GM19239 (cell line): ENCODE data around the gene USP3.

ENCODE experiments used
- DNase-seq: peaks from one replicate; pipeline ENCODE4 v3.0.0; 2011; ENCODE audit warnings: low spot score; ENCODE audit not compliant: insufficient read length
- FAIRE-seq: peaks from 2 replicates; lab custom pipeline; 2011; peaks lifted over from hg19 to GRCh38; lab: Jason Lieb, UNC

USP3 gene

GRCh38 chr15:63504247-63504978 is at the start of gene USP3:
USP3 (plus strand) TSS chr15:63504593; CDS start chr15:63504740, 147 bp downstream.
- DNase-seq (peak; percentile 44), FAIRE-seq (peak; percentile 40)

- DNase-seq (no peak), FAIRE-seq (no peak)
Observed at GRCh38 chr15:63456258-63456657, 48.1 kb upstream of the USP3 start.

- FAIRE-seq (no peak), DNase-seq (no peak)
Observed at GRCh38 chr15:63457379-63457778, 47.0 kb upstream of the USP3 start.

GRCh38 chr15:63458026-63458425 is 46.4 kb upstream of the USP3 start:
- FAIRE-seq (no peak), DNase-seq (no peak)

- no peak for DNase-seq
- FAIRE-seq, result no peak
Observed at GRCh38 chr15:63458794-63459395, 45.5 kb upstream of the USP3 start.

GRCh38 chr15:63460210-63461155 is 43.9 kb upstream of the USP3 start:
- FAIRE-seq (no peak), DNase-seq (no peak)

- DNase-seq (no peak), FAIRE-seq (no peak)
Observed at GRCh38 chr15:63461230-63461985, 43.0 kb upstream of the USP3 start.

GRCh38 chr15:63462088-63462487 is 42.3 kb upstream of the USP3 start:
- FAIRE-seq (no peak), DNase-seq (no peak)

GRCh38 chr15:63463036-63463435 is 41.4 kb upstream of the USP3 start:
- DNase-seq (no peak), FAIRE-seq (no peak)

GRCh38 chr15:63463793-63464192 is 40.6 kb upstream of the USP3 start:
- no peak for FAIRE-seq
- no peak for DNase-seq

- no peak for DNase-seq
- FAIRE-seq, result no peak
Observed at GRCh38 chr15:63465104-63465503, 39.3 kb upstream of the USP3 start.

- FAIRE-seq, result peak; percentile 98
- DNase-seq, result peak; percentile 67
Observed at GRCh38 chr15:63466378-63467192, 37.8 kb upstream of the USP3 start.

- FAIRE-seq, result no peak
Observed at GRCh38 chr15:63469190-63469589, 35.2 kb upstream of the USP3 start.

GRCh38 chr15:63469984-63470383 is 34.4 kb upstream of the USP3 start:
- FAIRE-seq (no peak), DNase-seq (no peak)

More at GRCh38 chr15:63469190-63469589, 35.2 kb upstream of the USP3 start:
- no peak for DNase-seq

GRCh38 chr15:63473007-63473748 is 31.2 kb upstream of the USP3 start:
- no peak for DNase-seq
- FAIRE-seq, result peak; percentile 77

GRCh38 chr15:63473749-63473998 is 30.7 kb upstream of the USP3 start:
- no peak for FAIRE-seq
- no peak for DNase-seq

GRCh38 chr15:63473999-63474809 is 30.2 kb upstream of the USP3 start:
- DNase-seq, result no peak

GRCh38 chr15:63474810-63475316 is 29.5 kb upstream of the USP3 start:
- peak; percentile 32 for DNase-seq
- peak; percentile 93 for FAIRE-seq

More at GRCh38 chr15:63473999-63474809, 30.2 kb upstream of the USP3 start:
- no peak for FAIRE-seq
